HepG2 (cell line): ENCODE measurements around the gene PTGIS. TPM values are rescaled to one million over a fixed set of nuclear protein-coding genes. Genes with fewer than 3 reads are reported as not detected.
A peak's percentile ranks its signal among the peaks of the same experiment; 100 is the strongest.

Experiments
- ATAC-seq: fragments of 200-7000 bp; cut with Tn5 transposase; 3 replicates; pipeline ENCODE4 v1.9.1; 2020; ENCODE audit warnings: mild to moderate bottlenecking, moderate library complexity
- BruUV-seq: library from RNA; stranded (reverse); fragments of 400-500 nt; replicated peaks from 2 replicates; lab custom pipeline; 2021; lab: Mats Ljungman, UMichigan
- CTCF ChIA-PET: fragments of 300-600 bp; formaldehyde crosslinking; extraction: SDS; loops from one replicate; lab custom pipeline; 2021; ENCODE audit warnings: low total read pairs, inconsistent platforms, low intra/inter-chr PET ratio; lab: Yijun Ruan, JAX
- POLR2A ChIA-PET: fragments of 350-600 bp; sonication (Branson Sonifier 250); formaldehyde crosslinking; loops from one replicate; lab custom pipeline; 2020; ENCODE audit warnings: antibody characterized with exemption, inconsistent platforms; lab: Yijun Ruan, JAX
- DNase-seq: peaks from one replicate; pipeline ENCODE4 v3.0.0-alpha.2; 2015; ENCODE audit warnings: low spot score
- FAIRE-seq: peaks from 3 replicates; lab custom pipeline; 2011; peaks lifted over from hg19 to GRCh38; lab: Jason Lieb, UNC
- H2AFZ ChIP-seq: one replicate; pipeline ENCODE4 v1.6.1; 2011; ENCODE audit warnings: low read length, inconsistent platforms
- H3K27ac ChIP-seq: fragments of 300-600 bp; 3 replicates; pipeline ENCODE4 v1.8.0; 2011; ENCODE audit warnings: mixed run types, mild to moderate bottlenecking, mixed read lengths, low read length, inconsistent platforms; ENCODE audit not compliant: insufficient read depth; ENCODE audit errors: extremely low read length
- H3K27me3 ChIP-seq, 2 experiments: fragments of 200-600 bp in 1 of 2; 2 replicates in 1 of 2; 3 replicates in 1 of 2; pipeline versions ENCODE4 v1.6.0 to v1.8.0; 2011; ENCODE audit warnings: low read length in 2 of 2, mild to moderate bottlenecking in 2 of 2, moderate library complexity in 2 of 2, inconsistent platforms in 1 of 2; ENCODE audit not compliant: insufficient read depth in 2 of 2, control insufficient read depth in 1 of 2
- H3K36me3 ChIP-seq, 2 experiments: fragments of 200-600 bp in 1 of 2; replicated peaks in 1 of 2; 2 replicates in 1 of 2; 3 replicates in 1 of 2; pipeline versions ENCODE4 v1.5.1 to v1.8.0; 2011; ENCODE audit warnings: low read length in 2 of 2, inconsistent platforms in 1 of 2; ENCODE audit not compliant: insufficient read depth in 2 of 2, control insufficient read depth in 1 of 2
- H3K4me1 ChIP-seq: 2 replicates; pipeline ENCODE4 v1.5.1; 2012; ENCODE audit warnings: low read length, inconsistent platforms; ENCODE audit not compliant: insufficient read depth
- H3K4me2 ChIP-seq: 2 replicates; pipeline ENCODE4 v1.6.0; 2011; ENCODE audit warnings: low read depth, low read length, inconsistent platforms
- H3K4me3 ChIP-seq, 3 experiments: fragments of 200-600 bp in 1 of 3; sonication (generic), shearing (Covaris generic) in 1 of 3; replicated peaks in 1 of 3; 2 replicates each; pipeline ENCODE4 v1.5.1; 2011 to 2016; ENCODE audit warnings: low read length in 3 of 3, inconsistent platforms in 2 of 3, low read depth in 2 of 3, mild to moderate bottlenecking in 2 of 3, control low read depth in 1 of 3, mixed read lengths in 1 of 3; ENCODE audit not compliant: insufficient read depth in 1 of 3
- H3K79me2 ChIP-seq: one replicate; pipeline ENCODE4 v1.6.1; 2011; ENCODE audit warnings: low read length, inconsistent platforms; ENCODE audit not compliant: insufficient read depth
- H3K9ac ChIP-seq: 2 replicates; pipeline ENCODE4 v1.6.0; 2011; ENCODE audit warnings: mild to moderate bottlenecking, low read depth, low read length, inconsistent platforms; ENCODE audit not compliant: insufficient read depth
- H3K9me3 ChIP-seq: 2 replicates; pipeline ENCODE4 v1.5.1; 2012; ENCODE audit warnings: mild to moderate bottlenecking, low read length
- H4K20me1 ChIP-seq: 2 replicates; pipeline ENCODE4 v1.6.0; 2011; ENCODE audit warnings: inconsistent platforms, mild to moderate bottlenecking, low read length, moderate library complexity; ENCODE audit not compliant: insufficient read depth
- FOSL2 ChIP-seq: sonication (generic); formaldehyde crosslinking; IDR thresholded peaks from 2 replicates; pipeline ENCODE4 v1.4.0; 2020; ENCODE audit warnings: missing genetic modification reagents
- NFE2L1 ChIP-seq: sonication (generic); formaldehyde crosslinking; IDR thresholded peaks from 2 replicates; pipeline ENCODE4 v1.4.0; 2020; ENCODE audit warnings: missing genetic modification reagents, mild to moderate bottlenecking, borderline replicate concordance
- NONO ChIP-seq, 2 experiments: fragments of 450-650 bp in 1 of 2; sonication (generic) in 1 of 2; formaldehyde crosslinking in 1 of 2; IDR thresholded peaks in 1 of 2; conservative IDR thresholded peaks in 1 of 2; 2 replicates each; pipeline versions ENCODE4 v1.6.1 to v1.8.0; 2017 to 2022; ENCODE audit warnings: mild to moderate bottlenecking in 1 of 2, missing genetic modification reagents in 1 of 2, moderate library complexity in 1 of 2
- ZNF44 ChIP-seq: sonication (generic); formaldehyde crosslinking; IDR thresholded peaks from 2 replicates; pipeline ENCODE4 v1.5.1; 2020; ENCODE audit warnings: mild to moderate bottlenecking, missing genetic modification reagents
- ZNF550 ChIP-seq: sonication (generic); formaldehyde crosslinking; IDR thresholded peaks from 2 replicates; pipeline ENCODE4 v1.4.0; 2020; ENCODE audit warnings: mild to moderate bottlenecking, missing genetic modification reagents, borderline replicate concordance
- ZNF660 ChIP-seq: sonication (generic); formaldehyde crosslinking; IDR thresholded peaks from 2 replicates; pipeline ENCODE4 v1.5.1; 2020; ENCODE audit warnings: mild to moderate bottlenecking, low read depth, missing genetic modification reagents, borderline replicate concordance
- ZNF709 ChIP-seq: sonication (generic); formaldehyde crosslinking; IDR thresholded peaks from 2 replicates; pipeline ENCODE4 v1.5.0; 2020; ENCODE audit warnings: mild to moderate bottlenecking, missing genetic modification reagents
- ZNF761 ChIP-seq: sonication (generic); formaldehyde crosslinking; conservative IDR thresholded peaks from 2 replicates; pipeline ENCODE4 v1.4.0; 2020; ENCODE audit warnings: mild to moderate bottlenecking, missing genetic modification reagents
- ZNF766 ChIP-seq: sonication (generic); formaldehyde crosslinking; IDR thresholded peaks from 2 replicates; pipeline ENCODE4 v1.5.0; 2020; ENCODE audit warnings: missing genetic modification reagents, borderline replicate concordance
- ZNF768 ChIP-seq: sonication (generic); formaldehyde crosslinking; IDR thresholded peaks from 2 replicates; pipeline ENCODE4 v1.4.0; 2020; ENCODE audit warnings: missing genetic modification reagents
- WGBS: methylation state at CpG from one replicate; pipeline ENCODE4 v1.1.6; 2017; ENCODE audit warnings: low lambda C conversion rate; 5-methylcytosine and 5-hydroxymethylcytosine counted together
- in situ Hi-C: cut with HindIII; loops from 2 replicates; pipeline ENCODE4 v1.10.0; 2017; ENCODE audit warnings: low pct_unique_long_range_greater_than_20kb; ENCODE audit not compliant: extremely low pct_ligation_motif_present
- intact Hi-C: fragments of 100-400 bp; cut with micrococcal nuclease; formaldehyde crosslinking; loops from one replicate; pipeline ENCODE4 v1.10.0; 2022; ENCODE audit not compliant: unreplicated experiment
- polyA plus RNA-seq, 8 experiments: library from polyadenylated mRNA; depleted of rRNA in 3 of 8; stranded (reverse) in 7 of 8; unstranded in 1 of 8; fragments of >200 nt; fragmentation: Illumina TruSeq in 4 of 8; extraction: Trizol in 4 of 8; gene quantifications; 2 replicates each; pipeline versions ENCODE4 v1.2.1 to v1.2.3, GENCODE V29; 2011 to 2016; ENCODE audit warnings: low read depth in 4 of 8, missing spikeins in 1 of 8, mixed read lengths in 1 of 8; ENCODE audit not compliant: insufficient read depth in 1 of 8
- total RNA-seq, 5 experiments: library from RNA; depleted of rRNA; stranded (reverse); fragments of >200 nt; fragmentation: Illumina TruSeq; extraction: Trizol; gene quantifications; 2 replicates each; pipeline ENCODE4 v1.2.3, GENCODE V29; 2016; ENCODE audit warnings: low read depth in 1 of 5
- TF ChIP-seq, protein P1 (sequence below): sonication (generic); formaldehyde crosslinking; IDR thresholded peaks from 2 replicates; pipeline ENCODE4 v1.8.0; 2022; ENCODE audit warnings: missing genetic modification reagents, mild to moderate bottlenecking, moderate library complexity, borderline replicate concordance
- TF ChIP-seq, protein P2 (sequence below): sonication (generic); formaldehyde crosslinking; IDR thresholded peaks from 2 replicates; pipeline ENCODE4 v1.4.0; 2020; ENCODE audit warnings: mild to moderate bottlenecking, missing genetic modification reagents

Gene PTGIS
- total and polyA plus RNA-seq, 2 of the 13 experiments (the other 11 are each of a cell fraction or from before 2014, with no cell fraction given) = not detected

DNA sequence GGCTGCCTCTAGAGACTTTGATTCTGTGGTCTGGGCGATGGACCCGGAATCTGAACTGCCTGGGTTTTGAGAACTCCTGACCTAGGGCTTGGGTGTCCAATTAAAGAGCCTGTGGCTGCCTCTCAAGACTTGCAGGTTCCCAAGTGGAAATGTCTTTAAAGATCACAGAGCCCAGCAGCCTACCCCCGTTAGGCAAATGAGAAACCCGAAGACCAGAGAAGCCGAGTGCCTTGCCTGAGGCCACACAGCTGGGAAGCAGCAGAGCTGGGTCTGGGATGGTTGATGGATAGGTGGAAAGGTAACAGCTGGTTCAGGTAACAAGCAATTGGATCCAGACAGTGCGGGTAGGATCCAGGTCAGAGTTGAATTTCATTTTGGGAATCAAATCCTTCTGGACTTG is 111.3 kb downstream of the PTGIS start:
- Histone ChIP-seq H3K4me3 (no peak overlapping the region), H2AFZ (no peak overlapping the region), H3K4me2 (no peak overlapping the region), H3K4me1 (no peaks in the 10 kb centered on the region), H3K9ac (no peak overlapping the region), H3K27me3 (peaks cover 6 to 49% of the 10 kb centered on the region in 2 experiments; a peak in 3 of 5 replicates), H3K27ac (no peak overlapping the region), H3K9me3 (no peaks in the 10 kb centered on the region), H3K79me2 (no peaks in the 10 kb centered on the region), H4K20me1 (no peaks in the 10 kb centered on the region), H3K36me3 (no peaks in the 10 kb centered on the region)
- intact Hi-C loops = no loop called here
- in situ Hi-C loops = no loop called here
- no peak for DNase-seq
- 47% methylated on average over 6 of the region's 6 CpGs for WGBS
- ChIA-PET CTCF (no interaction called here), POLR2A (no interaction called here)
- TF ChIP-seq NFE2L1 = no peak
- peak; percentile 87 for TF ChIP-seq ZNF768 (CRISPR knock-in tag)
- BruUV-seq = no TSS peak
- ATAC-seq = no peak
- FAIRE-seq = no peak

DNA sequence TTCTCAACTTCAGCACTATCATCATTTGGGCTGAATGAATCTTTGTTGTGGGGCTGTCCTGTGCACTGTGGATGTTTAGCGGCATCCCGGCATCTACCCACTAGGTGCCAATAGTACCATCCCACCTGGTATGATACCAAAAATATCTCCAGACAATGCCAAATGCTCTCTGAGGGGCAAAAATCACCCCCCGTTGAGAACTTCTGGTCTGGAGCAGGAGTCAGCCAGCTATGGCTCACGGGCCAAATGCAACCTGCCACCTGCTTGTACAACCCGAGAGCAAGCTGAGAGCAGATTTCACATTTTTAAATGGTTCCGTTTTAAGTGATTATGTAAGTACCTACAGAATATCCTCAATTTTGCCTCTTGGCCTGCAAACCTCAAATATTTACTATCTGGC is 112.2 kb downstream of the PTGIS start:
- TF ChIP-seq ZNF550 = no peak
- TF ChIP-seq FOSL2 (CRISPR knock-in tag) = no peak
- TF ChIP-seq ZNF709 = no peak
- TF ChIP-seq NONO (IDR thresholded peaks at IDR 0.05) = no peak
- TF ChIP-seq NONO (CRISPR knock-in tag; conservative IDR thresholded peaks at IDR 0.05) = no peak
- TF ChIP-seq ZNF761 = no peak
- TF ChIP-seq, protein P1, sequence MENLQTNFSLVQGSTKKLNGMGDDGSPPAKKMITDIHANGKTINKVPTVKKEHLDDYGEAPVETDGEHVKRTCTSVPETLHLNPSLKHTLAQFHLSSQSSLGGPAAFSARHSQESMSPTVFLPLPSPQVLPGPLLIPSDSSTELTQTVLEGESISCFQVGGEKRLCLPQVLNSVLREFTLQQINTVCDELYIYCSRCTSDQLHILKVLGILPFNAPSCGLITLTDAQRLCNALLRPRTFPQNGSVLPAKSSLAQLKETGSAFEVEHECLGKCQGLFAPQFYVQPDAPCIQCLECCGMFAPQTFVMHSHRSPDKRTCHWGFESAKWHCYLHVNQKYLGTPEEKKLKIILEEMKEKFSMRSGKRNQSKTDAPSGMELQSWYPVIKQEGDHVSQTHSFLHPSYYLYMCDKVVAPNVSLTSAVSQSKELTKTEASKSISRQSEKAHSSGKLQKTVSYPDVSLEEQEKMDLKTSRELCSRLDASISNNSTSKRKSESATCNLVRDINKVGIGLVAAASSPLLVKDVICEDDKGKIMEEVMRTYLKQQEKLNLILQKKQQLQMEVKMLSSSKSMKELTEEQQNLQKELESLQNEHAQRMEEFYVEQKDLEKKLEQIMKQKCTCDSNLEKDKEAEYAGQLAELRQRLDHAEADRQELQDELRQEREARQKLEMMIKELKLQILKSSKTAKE = no peak
- TF ChIP-seq ZNF44 = no peak
- TF ChIP-seq ZNF766 = no peak
- TF ChIP-seq ZNF660 (CRISPR knock-in tag) = no peak
- TF ChIP-seq, protein P2, sequence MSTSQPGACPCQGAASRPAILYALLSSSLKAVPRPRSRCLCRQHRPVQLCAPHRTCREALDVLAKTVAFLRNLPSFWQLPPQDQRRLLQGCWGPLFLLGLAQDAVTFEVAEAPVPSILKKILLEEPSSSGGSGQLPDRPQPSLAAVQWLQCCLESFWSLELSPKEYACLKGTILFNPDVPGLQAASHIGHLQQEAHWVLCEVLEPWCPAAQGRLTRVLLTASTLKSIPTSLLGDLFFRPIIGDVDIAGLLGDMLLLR (CRISPR knock-in tag) = no peak
- TF ChIP-seq, all 625 proteins: peak for 0
- Histone ChIP-seq H2AFZ (no peak overlapping the region), H4K20me1 (no peaks in the 10 kb centered on the region), H3K9me3 (no peaks in the 10 kb centered on the region), H3K36me3 (no peaks in the 10 kb centered on the region), H3K27me3 (peaks cover 6 to 41% of the 10 kb centered on the region in 2 experiments; a peak in 3 of 5 replicates), H3K4me1 (no peaks in the 10 kb centered on the region), H3K4me2 (no peak overlapping the region), H3K4me3 (no peak overlapping the region), H3K27ac (no peak overlapping the region), H3K9ac (no peak overlapping the region), H3K79me2 (no peaks in the 10 kb centered on the region)
- 18% methylated on average over 6 of the region's 6 CpGs for WGBS
- no TSS peak for BruUV-seq
- DNase-seq (no peak), FAIRE-seq (no peak), ATAC-seq (no peak)
- ChIA-PET CTCF (no interaction called here), POLR2A (no interaction called here)
- in situ Hi-C loops (no loop called here), intact Hi-C loops (no loop called here)
